GM06990 (cell line): ENCODE measurements around the gene RCBTB2.

Experiments
- DNase-seq: peaks from one replicate; pipeline ENCODE4 v3.0.0-alpha.2; 2011; ENCODE audit not compliant: insufficient read length; ENCODE audit errors: extremely low read depth
- H3K27me3 ChIP-seq: replicated peaks from 2 replicates; pipeline ENCODE4 v1.6.0; 2011; ENCODE audit warnings: low read length; ENCODE audit not compliant: control insufficient read depth, insufficient read depth
- H3K36me3 ChIP-seq: 2 replicates; pipeline ENCODE4 v1.5.1; 2011; ENCODE audit warnings: low read length; ENCODE audit not compliant: control insufficient read depth, insufficient read depth
- H3K4me3 ChIP-seq: replicated peaks from 2 replicates; pipeline ENCODE4 v1.5.1; 2011; ENCODE audit warnings: low read depth, mild to moderate bottlenecking, control low read depth, low read length
- TF ChIP-seq, protein P1 (sequence below): IDR thresholded peaks from 2 replicates; pipeline ENCODE4 v1.5.1; 2011; ENCODE audit warnings: low read length, control low read depth, mild to moderate bottlenecking, inconsistent platforms; ENCODE audit not compliant: insufficient read depth, poor library complexity, severe bottlenecking

The RCBTB2 gene

DNA sequence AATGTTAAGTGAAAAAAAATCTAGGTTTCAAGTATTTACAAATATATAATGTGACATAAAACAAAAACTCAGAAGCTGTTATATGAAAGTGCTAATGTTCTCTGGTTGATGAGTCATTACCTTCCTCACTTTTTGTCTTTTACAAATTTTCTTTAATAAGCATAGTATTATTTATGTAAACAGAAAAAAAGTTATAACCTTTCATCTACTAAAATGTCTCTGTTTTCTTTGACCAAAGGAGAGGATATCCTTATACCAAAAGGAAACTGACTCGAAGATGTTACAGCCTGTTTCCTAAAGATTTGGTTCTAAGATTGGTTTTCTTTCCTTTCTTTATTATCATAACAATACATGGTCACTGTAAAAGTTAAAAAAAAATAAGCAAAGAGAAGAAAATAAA lies 38.0 kb downstream of the RCBTB2 start:
- no peaks in the 10 kb centered on the region for H3K27me3 ChIP-seq
- H3K4me3 ChIP-seq: no peak overlapping the region
- H3K36me3 ChIP-seq: peaks cover 2% of the 10 kb centered on the region
- TF ChIP-seq, protein P1, sequence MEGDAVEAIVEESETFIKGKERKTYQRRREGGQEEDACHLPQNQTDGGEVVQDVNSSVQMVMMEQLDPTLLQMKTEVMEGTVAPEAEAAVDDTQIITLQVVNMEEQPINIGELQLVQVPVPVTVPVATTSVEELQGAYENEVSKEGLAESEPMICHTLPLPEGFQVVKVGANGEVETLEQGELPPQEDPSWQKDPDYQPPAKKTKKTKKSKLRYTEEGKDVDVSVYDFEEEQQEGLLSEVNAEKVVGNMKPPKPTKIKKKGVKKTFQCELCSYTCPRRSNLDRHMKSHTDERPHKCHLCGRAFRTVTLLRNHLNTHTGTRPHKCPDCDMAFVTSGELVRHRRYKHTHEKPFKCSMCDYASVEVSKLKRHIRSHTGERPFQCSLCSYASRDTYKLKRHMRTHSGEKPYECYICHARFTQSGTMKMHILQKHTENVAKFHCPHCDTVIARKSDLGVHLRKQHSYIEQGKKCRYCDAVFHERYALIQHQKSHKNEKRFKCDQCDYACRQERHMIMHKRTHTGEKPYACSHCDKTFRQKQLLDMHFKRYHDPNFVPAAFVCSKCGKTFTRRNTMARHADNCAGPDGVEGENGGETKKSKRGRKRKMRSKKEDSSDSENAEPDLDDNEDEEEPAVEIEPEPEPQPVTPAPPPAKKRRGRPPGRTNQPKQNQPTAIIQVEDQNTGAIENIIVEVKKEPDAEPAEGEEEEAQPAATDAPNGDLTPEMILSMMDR: no peak
- no peak for DNase-seq

DNA sequence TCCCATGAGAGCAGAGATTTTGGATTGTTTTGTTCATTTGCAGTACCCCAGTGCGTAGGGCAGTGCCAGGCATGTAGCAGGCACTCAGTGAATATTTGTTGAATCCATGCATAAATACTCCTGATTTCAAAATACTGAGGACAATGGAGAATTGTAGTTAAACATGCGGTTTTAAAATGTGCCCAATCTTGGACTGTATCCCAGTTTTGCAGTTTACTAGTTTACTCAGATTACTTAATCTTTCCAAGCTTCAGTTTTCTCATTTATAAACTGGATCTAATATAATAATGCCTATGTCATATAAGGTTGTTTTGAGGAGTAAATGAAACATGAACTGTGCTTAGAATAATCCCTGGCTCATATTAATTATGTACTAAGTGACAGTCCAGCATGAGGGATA lies 39.0 kb downstream of the RCBTB2 start:
- H3K4me3 ChIP-seq: no peak overlapping the region
- H3K27me3 ChIP-seq: no peaks in the 10 kb centered on the region
- TF ChIP-seq, protein P1: no peak
- DNase-seq: no peak
- H3K36me3 ChIP-seq: peaks cover 2% of the 10 kb centered on the region

- TF ChIP-seq, protein P1: no peak
- Histone ChIP-seq H3K27me3 (no peaks in the 10 kb centered on the region), H3K36me3 (peaks cover 2% of the 10 kb centered on the region), H3K4me3 (no peak overlapping the region)
- no peak for DNase-seq
Measured at GRCh38 chr13:48493066-48493765, 39.7 kb downstream of the RCBTB2 start.

- no peaks in the 10 kb centered on the region; the same call in none of the 2 replicates for H3K36me3 ChIP-seq
- H3K27me3 ChIP-seq: no peaks in the 10 kb centered on the region
- TF ChIP-seq, protein P1: no peak
- peak overlapping the region; percentile 57 for H3K4me3 ChIP-seq
- DNase-seq: peak; percentile 82
Measured at GRCh38 chr13:48492470-48493065, 40.3 kb downstream of the RCBTB2 start.

- no peaks in the 10 kb centered on the region; the same call in none of the 2 replicates for H3K36me3 ChIP-seq
- TF ChIP-seq, protein P1: no peak
- H3K27me3 ChIP-seq: no peaks in the 10 kb centered on the region
- H3K4me3 ChIP-seq: peak overlapping the region; percentile 57
- DNase-seq: no peak
Measured at GRCh38 chr13:48492096-48492440, 40.8 kb downstream of the RCBTB2 start.
